Measurements from ENCODE around the gene UBE2QL1.

DNA sequence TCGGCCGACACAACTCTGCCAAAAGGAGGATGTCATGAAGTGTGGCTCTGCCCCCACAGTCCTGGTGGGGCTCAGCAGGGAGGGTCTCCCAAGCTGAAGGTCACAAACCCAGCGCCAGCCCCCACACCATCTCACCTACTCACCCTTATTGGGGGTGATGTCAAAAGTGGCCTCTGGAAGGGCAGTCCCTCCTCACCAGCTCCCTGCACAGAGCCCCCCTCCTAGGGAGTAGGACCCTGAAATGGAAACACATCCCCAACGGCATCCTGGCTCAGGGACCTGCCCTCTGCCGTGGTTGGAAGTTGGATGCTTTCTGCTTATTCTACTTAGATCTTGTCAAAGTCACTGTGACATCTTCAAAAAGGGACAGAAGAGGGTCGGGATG, 94.7 kb downstream of the UBE2QL1 start:
- TF ChIP-seq, protein P1, sequence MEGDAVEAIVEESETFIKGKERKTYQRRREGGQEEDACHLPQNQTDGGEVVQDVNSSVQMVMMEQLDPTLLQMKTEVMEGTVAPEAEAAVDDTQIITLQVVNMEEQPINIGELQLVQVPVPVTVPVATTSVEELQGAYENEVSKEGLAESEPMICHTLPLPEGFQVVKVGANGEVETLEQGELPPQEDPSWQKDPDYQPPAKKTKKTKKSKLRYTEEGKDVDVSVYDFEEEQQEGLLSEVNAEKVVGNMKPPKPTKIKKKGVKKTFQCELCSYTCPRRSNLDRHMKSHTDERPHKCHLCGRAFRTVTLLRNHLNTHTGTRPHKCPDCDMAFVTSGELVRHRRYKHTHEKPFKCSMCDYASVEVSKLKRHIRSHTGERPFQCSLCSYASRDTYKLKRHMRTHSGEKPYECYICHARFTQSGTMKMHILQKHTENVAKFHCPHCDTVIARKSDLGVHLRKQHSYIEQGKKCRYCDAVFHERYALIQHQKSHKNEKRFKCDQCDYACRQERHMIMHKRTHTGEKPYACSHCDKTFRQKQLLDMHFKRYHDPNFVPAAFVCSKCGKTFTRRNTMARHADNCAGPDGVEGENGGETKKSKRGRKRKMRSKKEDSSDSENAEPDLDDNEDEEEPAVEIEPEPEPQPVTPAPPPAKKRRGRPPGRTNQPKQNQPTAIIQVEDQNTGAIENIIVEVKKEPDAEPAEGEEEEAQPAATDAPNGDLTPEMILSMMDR (IDR thresholded peaks at IDR 0.05) = no peak
- no peak for TF ChIP-seq POLR2A (IDR thresholded peaks at IDR 0.05)

Measured in body of pancreas (tissue), 4 donors.